HG03045 (cell line): ENCODE measurements around the gene ANO8.

Experiments
- ATAC-seq: cut with Tn5 transposase; IDR thresholded peaks from one replicate; pipeline ENCODE4 v1.9.1; 2021; ENCODE audit warnings: mild to moderate bottlenecking, moderate library complexity; ENCODE audit not compliant: unreplicated experiment

The ANO8 gene

DNA sequence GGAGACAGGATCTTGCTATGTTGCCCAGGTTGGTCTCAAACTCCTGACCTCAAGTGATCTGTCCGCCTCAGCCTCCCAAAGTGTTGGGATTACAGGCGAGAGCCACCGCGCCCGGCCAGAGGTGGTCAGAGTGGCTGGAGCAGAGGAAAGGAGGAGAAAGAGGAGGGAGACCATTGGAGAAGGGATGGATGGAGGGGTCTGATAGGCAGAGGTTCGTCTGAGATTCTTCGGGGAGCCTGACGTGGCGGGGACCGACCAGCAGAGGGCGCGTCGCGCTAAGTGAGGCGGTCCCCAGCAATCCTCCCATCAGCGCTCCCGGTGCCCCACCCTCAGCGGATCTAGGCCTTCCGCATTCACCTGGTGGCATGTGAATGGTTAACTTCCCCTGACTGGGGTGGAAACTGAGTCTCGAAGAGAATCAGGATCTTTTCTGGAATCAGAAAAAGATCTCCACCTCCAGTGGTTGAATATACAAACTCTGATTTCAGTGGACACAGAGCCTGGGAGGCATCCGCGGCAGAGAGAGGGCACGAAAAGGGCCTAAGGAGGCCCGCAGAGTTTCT, 11.5 kb upstream of the ANO8 start:
- no peak for ATAC-seq

DNA sequence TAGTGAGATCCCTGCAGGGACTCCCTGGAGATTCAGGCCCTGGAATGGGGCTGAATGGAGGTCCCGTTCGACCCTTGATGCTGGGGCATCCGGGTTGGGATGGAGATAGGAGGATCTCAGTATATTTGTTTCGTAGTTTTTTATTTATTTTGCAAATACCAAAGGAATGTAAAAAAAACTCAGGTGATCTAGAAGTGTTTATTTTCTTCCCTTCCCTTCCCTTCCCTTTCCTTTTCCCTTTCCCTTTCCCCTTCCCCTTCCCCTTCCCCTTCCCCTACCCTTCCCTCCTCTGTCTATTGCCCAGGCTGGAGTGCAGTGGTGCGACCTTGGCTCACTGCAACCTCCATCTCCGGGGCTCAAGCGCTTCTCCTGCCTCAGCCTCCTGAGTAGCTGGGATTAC, 7.2 kb upstream of the ANO8 start:
- no peak for ATAC-seq

DNA sequence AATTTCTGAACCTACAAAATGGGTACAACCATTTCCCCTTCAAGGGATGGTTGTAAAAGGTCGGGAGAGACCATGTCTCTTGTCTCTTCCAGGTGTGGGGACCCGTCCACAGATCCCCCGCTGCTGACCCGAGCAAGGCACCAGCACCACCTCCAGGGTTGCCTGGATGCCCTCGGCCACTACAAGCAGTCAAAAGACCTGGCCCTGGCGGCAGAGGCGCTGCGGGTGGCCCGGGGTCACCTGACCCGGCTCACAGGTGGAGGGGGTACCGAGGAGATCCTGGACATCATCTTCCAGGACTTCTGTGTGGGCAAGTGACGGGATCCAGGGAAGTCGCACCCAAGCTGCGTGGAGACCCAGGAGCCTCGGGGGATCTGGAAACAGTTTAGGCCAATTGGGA, 6.7 kb upstream of the ANO8 start:
- ATAC-seq, result no peak

DNA sequence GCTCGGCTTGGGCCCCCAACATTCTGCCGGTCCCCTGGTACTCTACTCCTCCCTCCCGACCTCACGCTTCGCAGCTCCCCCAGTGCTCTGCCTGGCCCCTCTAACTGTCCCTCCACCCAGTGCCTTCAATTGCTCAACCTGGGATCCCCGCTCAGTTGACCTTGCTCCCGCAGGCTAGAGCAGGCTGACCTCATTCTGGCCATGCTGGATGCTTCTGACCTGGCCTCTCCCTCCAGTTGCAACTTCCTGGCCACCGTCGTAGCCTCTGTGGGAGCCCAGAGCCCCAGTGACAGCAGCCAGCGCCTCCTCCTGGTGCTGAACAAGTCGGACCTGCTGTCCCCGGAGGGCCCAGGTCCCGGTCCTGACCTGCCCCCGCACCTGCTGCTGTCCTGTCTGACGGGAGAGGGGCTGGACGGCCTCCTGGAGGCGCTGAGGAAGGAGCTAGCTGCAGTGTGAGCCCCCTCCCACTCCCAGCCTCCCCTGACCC, 6.3 kb upstream of the ANO8 start:
- ATAC-seq, result no peak

DNA sequence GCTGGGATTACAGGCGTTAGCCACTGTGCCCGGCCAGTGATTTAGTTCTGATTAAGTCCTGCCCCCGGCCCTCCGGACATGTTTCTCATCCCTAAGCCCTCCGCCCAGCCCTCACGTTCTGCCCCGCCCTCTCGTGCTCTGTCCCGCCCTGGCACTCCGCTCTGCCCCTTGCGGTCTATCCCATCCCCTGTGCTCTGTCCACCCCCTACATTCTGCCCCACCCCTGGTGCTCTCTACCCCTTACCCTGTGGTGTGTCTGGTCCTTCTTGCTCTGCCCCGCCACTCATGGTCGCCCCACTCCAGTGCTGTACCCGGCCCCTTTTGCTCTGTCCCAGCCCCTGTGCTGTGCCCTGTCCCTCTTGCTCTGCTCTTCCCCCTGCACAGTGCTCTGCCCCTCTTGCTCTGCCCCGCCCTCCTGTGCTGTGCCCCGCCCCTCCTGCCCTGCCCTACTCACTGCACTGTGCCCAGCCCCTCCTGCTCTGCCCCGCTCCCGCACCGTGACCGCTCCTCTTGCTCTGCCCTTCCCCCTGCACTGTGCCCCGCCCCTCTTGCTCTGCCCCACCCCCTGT, 5.7 kb upstream of the ANO8 start:
- ATAC-seq, result no peak

DNA sequence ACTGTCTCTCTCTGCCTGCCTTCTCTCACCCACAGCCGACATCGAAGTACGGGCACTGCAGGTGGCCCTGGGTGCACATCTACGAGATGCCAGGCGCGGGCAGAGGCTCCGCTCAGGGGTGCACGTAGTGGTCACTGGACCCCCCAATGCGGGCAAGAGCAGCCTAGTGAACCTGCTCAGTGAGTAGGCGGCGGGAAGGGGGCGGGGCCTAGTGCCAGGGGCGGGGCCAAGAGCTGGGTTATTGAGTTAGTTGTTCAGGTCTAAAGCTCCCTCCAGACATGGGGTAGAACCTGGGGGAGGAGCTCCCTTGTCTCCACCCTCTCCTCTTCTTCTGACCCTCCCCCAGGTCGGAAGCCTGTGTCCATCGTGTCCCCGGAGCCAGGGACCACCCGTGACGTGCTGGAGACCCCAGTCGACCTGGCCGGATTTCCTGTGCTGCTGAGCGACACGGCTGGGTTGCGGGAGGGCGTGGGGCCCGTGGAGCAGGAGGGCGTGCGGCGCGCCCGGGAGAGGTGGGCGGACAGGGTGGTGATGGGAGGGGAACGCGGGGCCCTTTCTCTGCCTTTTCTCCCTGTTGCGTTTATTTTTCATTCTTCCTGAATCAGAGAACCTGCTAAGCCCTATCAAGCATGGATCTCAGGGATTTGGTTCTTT, 4.6 kb upstream of the ANO8 start:
- no peak for ATAC-seq

DNA sequence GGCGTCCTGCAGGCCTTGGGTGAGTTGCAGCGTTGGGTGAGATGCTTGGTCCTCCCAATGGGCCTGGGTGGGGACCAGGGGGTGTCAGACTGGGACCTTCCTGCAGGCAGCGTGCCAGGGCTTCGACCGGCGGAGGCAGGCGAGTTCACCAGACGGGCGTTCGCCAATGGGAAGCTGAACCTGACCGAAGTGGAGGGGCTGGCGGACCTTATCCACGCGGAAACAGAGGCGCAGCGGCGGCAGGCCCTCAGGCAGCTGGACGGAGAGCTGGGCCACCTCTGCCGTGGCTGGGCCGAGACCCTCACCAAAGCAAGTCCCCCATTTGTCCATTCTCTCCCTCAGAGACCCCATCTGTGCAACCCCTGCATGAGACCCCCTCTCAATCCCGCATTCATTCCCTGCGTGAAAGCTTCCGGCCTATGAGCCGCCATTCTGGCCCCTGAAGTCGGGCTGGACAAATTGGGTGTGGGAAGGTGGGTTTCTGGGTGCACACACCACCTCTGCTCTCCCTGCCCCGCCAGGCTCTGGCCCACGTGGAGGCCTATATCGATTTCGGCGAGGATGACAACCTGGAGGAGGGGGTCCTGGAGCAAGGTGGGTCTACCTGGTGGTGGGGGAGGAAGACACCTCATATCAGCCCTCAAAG, 3.9 kb upstream of the ANO8 start:
- ATAC-seq, result no peak

DNA sequence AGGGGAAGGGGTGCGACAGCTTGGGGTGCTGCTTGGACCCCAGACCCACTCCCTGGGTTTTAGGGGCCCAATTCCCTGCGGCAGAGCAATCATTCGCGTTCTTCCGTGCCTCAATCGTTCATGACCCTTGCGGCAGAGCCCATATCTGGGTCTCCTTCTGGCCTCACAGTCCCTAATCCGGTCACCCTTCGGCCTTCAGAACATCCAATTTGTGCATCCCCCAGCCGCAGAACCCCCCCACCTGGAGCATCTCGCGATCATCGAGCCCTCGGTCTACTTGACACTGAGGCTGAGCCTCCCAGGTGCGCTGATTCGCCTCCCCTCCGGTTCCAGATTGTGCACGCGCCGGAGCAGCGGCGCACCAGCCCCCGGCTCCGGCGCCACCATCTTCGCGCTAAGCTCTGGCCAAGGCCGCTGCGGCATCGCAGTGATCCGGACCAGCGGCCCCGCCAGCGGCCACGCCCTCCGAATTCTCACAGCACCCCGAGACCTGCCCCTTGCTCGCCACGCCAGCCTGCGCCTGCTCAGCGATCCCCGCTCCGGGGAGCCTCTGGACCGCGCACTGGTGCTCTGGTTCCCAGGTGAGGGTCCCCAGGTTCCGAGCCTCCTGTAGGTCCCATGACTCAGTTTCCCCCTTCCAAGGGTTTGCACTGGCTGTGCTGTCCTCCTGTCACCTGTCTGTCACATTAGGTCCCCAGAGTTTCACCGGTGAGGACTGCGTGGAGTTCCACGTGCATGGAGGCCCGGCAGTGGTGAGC, 3.2 kb upstream of the ANO8 start:
- peak; percentile 2 for ATAC-seq

DNA sequence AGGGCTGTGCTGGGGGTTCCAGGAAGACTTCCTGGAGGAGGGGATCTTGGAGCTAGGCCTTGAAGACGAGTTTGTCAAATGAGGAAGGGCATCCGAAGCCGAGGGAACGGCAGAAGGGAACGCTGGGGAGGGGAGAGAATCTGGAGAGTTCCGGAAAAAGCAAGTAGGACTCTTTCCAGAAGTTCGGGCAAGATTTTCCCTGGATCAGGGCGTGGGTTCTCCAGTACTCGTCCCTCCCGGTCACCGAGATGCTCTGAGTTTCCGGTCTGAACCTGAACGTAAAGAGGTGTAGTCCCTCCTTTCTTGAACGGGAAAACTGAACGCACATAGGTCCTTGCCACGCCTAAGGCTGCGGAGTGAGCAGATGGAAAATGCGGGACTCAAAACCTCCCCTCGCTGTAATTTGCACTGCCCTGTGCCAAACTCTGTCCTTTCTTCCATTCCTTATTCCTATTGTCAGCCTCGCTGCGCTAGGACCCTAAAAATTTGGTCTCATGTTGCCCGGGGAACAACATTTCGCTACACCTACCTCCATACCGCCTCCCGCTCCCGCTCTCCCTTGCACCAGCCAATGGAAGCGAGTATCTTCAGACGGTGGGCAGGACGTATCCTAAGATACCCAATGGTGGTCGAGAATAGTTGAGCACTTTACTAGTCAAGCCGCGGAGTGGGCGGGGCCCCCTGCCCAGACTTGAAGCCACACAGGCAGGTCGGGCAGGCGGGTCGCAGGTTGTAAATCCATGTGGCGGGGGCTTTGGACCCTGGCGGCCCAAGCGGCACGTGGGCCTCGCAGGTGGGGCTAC, 2.4 kb upstream of the ANO8 start, which contains the start of gene GTPBP3:
GTPBP3 (plus strand) TSS at position 682 of the 803 bp plus-strand sequence; CDS start at position 741, 59 bp downstream.
- ATAC-seq, result peak; percentile 76

DNA sequence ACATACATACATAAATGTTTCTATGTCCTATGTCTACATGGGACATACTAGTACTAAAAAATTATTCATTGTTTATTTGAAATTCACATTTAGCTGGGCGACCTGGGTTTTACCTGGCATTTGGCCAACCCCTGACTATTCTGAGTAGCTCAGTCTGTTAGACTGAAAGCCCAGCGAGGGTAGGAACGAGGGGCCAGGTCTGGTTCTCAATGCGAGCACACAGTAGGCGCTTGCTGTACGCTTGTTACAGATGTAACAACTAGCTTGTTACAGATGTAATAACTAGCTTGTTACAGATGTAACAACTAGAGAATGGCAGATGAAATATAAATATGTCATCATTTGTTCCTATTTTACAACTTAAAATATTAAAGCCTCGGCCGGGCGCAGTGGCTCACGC, 920 bp upstream of the ANO8 start:
- ATAC-seq, result no peak

DNA sequence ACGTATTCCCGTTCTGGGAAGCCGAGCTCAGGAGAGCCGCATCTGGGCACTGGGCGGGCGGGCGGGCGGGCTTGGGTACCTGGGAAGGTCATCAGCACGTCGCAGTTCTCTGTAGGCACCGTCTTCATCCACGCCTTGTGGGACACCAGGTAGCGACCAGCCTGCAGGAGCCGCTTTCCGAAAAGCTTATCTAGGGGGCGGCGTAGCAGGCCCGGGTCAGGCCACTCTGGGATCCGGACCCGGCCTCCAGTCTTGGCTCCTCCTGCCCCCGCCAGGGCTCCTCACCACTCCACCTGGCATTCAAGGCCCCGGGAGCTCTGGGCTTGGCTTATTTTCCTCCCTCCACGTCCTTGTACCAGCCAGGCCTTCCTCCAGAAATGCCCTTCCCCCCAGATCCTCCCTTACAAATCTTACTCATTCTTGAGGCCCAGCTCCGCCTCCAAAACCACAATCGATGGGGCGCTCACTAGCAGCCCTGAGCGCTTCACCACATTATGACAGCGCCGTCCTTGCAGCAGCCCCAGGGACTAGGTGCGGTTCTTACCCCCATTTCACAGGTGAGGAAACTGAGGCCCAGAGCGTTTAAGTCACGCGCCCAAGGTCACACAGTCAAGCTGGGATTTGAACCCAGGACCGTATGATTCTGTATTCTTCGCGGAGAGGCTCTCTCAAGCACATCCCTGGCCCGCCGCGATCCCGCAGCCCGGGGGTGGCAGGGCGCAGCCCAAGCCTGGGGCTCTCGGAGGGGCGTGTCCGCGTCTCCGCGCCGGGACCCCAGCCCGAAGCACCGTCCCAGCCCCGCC, 843 bp downstream of the ANO8 start:
- no peak for ATAC-seq

DNA sequence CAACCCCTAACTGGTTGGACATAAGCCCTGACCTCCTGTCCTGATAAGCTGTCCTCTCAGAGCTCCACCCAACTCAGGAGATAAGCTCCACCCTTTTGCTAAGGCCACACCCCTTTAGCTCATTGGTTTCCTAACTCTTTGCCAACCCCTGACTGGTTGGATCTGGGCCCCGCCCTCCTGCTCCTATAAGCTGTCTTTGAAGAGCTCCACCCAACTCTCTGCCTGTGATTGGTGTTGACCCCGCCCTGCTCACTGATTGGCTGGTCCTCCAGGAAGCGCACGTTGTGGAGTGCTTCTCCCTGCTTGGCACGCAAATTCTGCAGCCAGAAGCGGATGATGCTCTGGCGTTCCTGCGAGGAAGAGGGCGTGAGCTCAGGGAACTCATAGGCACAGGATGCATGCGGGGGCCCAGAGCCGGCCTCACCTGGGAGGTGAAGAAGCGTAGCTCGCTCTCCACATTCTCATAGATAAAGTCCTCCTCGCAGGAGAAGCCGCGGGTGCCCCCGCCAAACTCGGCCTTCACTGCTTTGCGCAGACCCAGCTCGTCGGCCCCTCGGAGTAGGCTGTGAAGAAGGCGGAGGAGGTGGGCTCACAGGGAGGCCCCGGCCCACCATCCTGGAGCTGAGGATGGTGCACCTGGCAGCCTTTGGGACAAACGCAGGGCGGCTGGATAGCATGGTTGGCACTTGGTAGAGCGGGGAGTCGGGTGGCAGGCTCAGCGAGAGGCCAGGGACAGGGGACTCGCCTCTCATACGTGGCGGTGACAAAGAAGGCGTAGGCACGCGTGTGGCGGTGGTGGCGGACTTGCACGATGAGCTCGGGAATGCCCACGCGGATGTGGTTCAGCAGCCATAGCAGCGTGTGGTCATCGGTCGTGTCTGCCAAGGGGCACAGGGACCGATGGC, 1.7 kb downstream of the ANO8 start:
- ATAC-seq, result no peak

DNA sequence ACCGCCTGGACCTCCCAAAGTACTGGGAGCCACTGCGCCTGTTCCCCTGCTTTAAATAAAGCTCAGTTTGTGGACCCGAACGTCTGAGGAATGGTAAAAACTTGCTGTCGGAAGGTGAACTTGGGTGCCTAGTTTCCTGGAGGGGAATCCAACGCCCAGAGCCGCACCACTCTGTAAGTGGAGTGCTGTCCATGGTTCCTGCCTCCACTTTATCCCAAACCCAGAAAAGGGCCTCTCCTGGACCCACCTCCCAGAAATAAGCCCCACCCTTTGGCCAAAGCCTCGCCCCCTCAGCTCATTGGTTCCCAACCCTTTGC, 2.3 kb downstream of the ANO8 start:
- no peak for ATAC-seq

DNA sequence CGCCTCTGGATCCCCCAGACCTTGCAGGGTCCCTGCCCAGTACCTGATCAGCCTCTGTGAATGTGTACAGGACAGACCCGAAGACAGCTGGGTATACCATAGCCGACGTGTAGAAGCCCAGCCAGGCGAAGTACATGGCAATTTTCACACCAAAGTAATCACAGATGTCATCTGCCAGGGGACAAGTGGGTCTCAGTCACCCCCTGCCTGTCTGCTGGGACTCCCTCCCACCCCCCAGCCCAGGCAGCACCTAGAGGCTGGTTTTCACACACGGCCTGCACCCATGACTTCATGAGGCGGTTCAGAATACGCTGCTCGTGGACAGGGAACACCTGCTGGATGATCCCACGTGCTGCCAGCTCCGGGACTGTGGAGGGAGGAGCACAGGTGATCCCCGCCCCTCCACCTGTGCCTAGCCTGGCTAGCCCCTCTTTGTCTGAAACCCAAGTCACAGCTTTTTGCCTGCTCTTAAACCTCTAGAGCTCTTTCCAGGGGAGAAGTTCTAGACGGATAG, 3.6 kb downstream of the ANO8 start:
- no peak for ATAC-seq

DNA sequence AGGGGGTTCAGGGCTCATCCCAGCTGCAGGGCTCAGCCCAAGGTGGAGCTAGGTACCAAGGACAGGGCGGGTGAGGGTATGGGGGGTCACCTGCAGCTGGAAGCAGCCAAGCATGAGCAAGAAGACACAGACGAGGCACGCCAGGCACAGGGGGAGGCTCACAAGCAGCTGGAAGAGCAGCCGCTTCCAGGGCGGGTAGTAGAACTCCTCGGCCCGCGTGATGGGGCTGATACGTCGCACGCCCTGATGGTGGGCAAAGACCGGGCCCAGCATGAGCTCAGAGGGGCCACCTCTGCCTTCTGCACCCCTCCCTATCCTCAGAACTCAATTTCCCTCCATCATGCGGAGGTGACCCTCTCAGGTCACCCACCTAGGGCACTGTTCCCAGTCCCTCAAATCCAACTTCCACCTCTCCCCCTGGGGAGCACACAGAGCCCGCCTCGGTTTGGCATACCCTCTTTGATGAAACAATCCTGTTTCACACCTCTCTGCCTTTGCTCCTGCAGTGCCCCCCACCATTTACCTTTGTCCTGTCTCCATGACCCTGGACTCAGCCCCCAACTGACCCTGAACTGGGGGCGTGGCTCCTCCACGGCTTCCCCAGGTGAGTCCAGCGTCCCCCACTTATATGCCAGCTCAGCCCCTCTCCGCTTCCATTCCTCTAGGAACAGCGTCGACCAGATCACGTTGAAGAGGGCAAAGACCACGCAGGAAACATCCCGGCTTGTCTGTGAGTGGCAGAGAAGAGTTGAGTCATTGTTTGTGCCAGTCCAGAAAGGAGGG, 4.2 kb downstream of the ANO8 start:
- ATAC-seq, result no peak

DNA sequence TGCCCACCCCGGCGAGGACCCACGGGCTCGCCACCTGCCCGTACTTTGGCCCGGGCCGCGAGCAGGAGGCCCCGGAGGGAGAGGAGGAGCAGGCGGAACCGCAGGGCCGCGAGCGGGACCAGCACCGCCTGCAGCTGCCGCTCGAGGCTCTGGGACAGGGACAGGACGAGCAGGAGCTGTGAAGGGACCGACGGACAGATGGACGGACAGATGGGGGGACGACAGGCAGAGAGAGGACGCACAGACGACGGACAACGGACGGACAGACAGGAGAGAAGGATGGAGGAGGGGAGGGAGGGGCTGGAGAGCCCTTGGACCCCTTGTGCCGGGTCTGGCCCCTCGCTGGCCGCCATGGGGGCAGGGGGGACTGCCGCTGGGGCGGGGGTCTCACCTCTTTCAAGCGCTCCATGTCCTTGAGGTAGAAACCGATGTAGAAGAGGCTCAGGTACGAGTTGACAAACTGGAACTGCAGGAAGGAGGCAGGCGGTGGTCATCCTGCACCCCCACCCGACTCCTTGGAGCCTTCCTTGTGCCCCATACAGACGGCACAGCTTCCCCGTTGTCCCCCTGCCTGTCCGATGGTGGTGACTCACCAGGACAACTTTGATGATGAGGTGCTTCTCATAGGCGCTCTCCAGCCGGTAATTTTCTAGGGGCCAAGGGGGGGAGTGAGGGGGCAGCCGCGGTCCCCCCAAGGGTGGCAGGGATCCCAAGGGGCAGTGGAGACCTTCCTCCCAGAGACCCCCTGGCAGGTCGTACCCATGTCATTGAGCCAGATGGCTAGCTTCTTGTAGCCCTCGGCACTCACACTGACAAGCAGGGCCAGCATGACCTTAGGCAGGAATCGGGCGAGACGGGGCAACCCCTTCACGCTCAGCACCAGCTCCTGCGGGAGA, 5.0 kb downstream of the ANO8 start:
- no peak for ATAC-seq
